WTC11 (cell line): Measurements from ENCODE around the gene NLGN4X. TPM values are rescaled to one million over a fixed set of nuclear protein-coding genes. Genes with fewer than 3 reads are reported as not detected.

Experiments used
- ATAC-seq: fragments of 200-7000 bp; cut with Tn5 transposase; 2 replicates; pipeline ENCODE4 v1.10.0; 2021; ENCODE audit warnings: mild to moderate bottlenecking, moderate library complexity
- CTCF ChIA-PET: fragments of 300-600 bp; sonication (Branson Sonifier 250); formaldehyde crosslinking; loops from one replicate; lab custom pipeline; 2021; ENCODE audit warnings: antibody characterized with exemption; lab: Charles Lee
- POLR2A ChIA-PET: fragments of 350-600 bp; sonication (Branson Sonifier 250); formaldehyde crosslinking; loops from one replicate; lab custom pipeline; 2021; ENCODE audit warnings: antibody characterized with exemption; lab: Charles Lee
- DNase-seq: peaks from one replicate; pipeline ENCODE4 v3.0.0; 2021; ENCODE audit warnings: low spot score
- H3K27ac Mint-ChIP-seq: 2 replicates; pipeline ENCODE4 v1.8.0; 2021; ENCODE audit warnings: mixed read lengths
- H3K27me3 Mint-ChIP-seq: 2 replicates; pipeline ENCODE4 v1.8.0; 2021; ENCODE audit warnings: low read depth, mild to moderate bottlenecking, moderate library complexity, mixed read lengths
- H3K36me3 Mint-ChIP-seq: 2 replicates; pipeline ENCODE4 v1.8.0; 2021; ENCODE audit warnings: mixed read lengths
- H3K4me1 Mint-ChIP-seq: 2 replicates; pipeline ENCODE4 v1.8.0; 2022; ENCODE audit warnings: mixed read lengths
- H3K4me3 Mint-ChIP-seq: 2 replicates; pipeline ENCODE4 v1.8.0; 2021; ENCODE audit warnings: mild to moderate bottlenecking, moderate library complexity, mixed read lengths
- H3K9me3 Mint-ChIP-seq: 2 replicates; pipeline ENCODE4 v1.8.0; 2021; ENCODE audit warnings: mixed read lengths
- AFF4 ChIP-seq: sonication (generic); formaldehyde crosslinking; IDR thresholded peaks from 2 replicates; pipeline ENCODE4 v1.8.1; 2023; ENCODE audit warnings: mild to moderate bottlenecking, missing genetic modification reagents, borderline replicate concordance
- CREB1 ChIP-seq: sonication (generic); formaldehyde crosslinking; IDR thresholded peaks from 2 replicates; pipeline ENCODE4 v1.8.0; 2023; ENCODE audit warnings: mild to moderate bottlenecking, missing genetic modification reagents
- CTCF ChIP-seq: fragments of 200-600 bp; IDR thresholded peaks from 2 replicates; pipeline ENCODE4 v1.8.0; 2022; ENCODE audit warnings: antibody characterized with exemption
- EMX1 ChIP-seq: fragments of 250-450 bp; sonication (Bioruptor Pico); IDR thresholded peaks from 2 replicates; pipeline ENCODE4 v1.8.0; 2021; ENCODE audit warnings: mild to moderate bottlenecking
- FOXP1 ChIP-seq: sonication (generic); formaldehyde crosslinking; IDR thresholded peaks from 2 replicates; pipeline ENCODE4 v1.8.0; 2022; ENCODE audit warnings: missing genetic modification reagents, mild to moderate bottlenecking, moderate library complexity, borderline replicate concordance
- GABPB1 ChIP-seq: sonication (generic); formaldehyde crosslinking; IDR thresholded peaks from 2 replicates; pipeline ENCODE4 v1.8.1; 2023; ENCODE audit warnings: mild to moderate bottlenecking, missing genetic modification reagents
- HMGA2 ChIP-seq: fragments of 250-450 bp; sonication (Bioruptor Pico); IDR thresholded peaks from 2 replicates; pipeline ENCODE4 v1.4.0; 2021; ENCODE audit warnings: mild to moderate bottlenecking, moderate library complexity
- NFYB ChIP-seq: sonication (generic); formaldehyde crosslinking; conservative IDR thresholded peaks from 2 replicates; pipeline ENCODE4 v1.8.0; 2022; ENCODE audit warnings: low read depth, missing genetic modification reagents
- NR2C2 ChIP-seq: sonication (generic); formaldehyde crosslinking; IDR thresholded peaks from 2 replicates; pipeline ENCODE4 v1.8.0; 2022; ENCODE audit warnings: mild to moderate bottlenecking, missing genetic modification reagents
- NR3C1 ChIP-seq: sonication (generic); formaldehyde crosslinking; conservative IDR thresholded peaks from 2 replicates; pipeline ENCODE4 v1.8.1; 2023; ENCODE audit warnings: low read depth, mild to moderate bottlenecking, missing genetic modification reagents
- PREB ChIP-seq: sonication (generic); formaldehyde crosslinking; IDR thresholded peaks from 2 replicates; pipeline ENCODE4 v1.8.1; 2022; ENCODE audit warnings: mild to moderate bottlenecking, missing genetic modification reagents, moderate library complexity, borderline replicate concordance
- ZNF121 ChIP-seq: sonication (generic); formaldehyde crosslinking; IDR thresholded peaks from 2 replicates; pipeline ENCODE4 v1.8.0; 2023; ENCODE audit warnings: missing genetic modification reagents
- ZNF138 ChIP-seq: sonication (generic); formaldehyde crosslinking; conservative IDR thresholded peaks from 2 replicates; pipeline ENCODE4 v1.8.1; 2022; ENCODE audit warnings: mild to moderate bottlenecking, moderate library complexity, missing genetic modification reagents
- ZSCAN18 ChIP-seq: fragments of 250-450 bp; sonication (Bioruptor Pico); IDR thresholded peaks from 2 replicates; pipeline ENCODE4 v2.1.2; 2022; ENCODE audit warnings: mild to moderate bottlenecking, moderate library complexity
- total RNA-seq: library from RNA; stranded (reverse); gene quantifications from 3 replicates; pipeline ENCODE4 v1.2.3, GENCODE V29; 2021
- TF ChIP-seq, protein P1 (sequence below): sonication (generic); formaldehyde crosslinking; IDR thresholded peaks from 2 replicates; pipeline ENCODE4 v1.8.1; 2023; ENCODE audit warnings: mild to moderate bottlenecking, moderate library complexity, missing genetic modification reagents
- TF ChIP-seq, protein P2 (sequence below): sonication (generic); formaldehyde crosslinking; IDR thresholded peaks from 2 replicates; pipeline ENCODE4 v1.8.1; 2023; ENCODE audit warnings: mild to moderate bottlenecking, missing genetic modification reagents
- TF ChIP-seq, protein P3 (sequence below): sonication (generic); formaldehyde crosslinking; IDR thresholded peaks from 2 replicates; pipeline ENCODE4 v1.8.1; 2022; ENCODE audit warnings: missing genetic modification reagents, borderline replicate concordance
- TF ChIP-seq, protein P4 (sequence below): sonication (generic); formaldehyde crosslinking; IDR thresholded peaks from 2 replicates; pipeline ENCODE4 v1.8.0; 2022; ENCODE audit warnings: mild to moderate bottlenecking, missing genetic modification reagents

The NLGN4X gene
- total RNA-seq, 1 experiment from 2014 or later: 53.8 TPM

DNA sequence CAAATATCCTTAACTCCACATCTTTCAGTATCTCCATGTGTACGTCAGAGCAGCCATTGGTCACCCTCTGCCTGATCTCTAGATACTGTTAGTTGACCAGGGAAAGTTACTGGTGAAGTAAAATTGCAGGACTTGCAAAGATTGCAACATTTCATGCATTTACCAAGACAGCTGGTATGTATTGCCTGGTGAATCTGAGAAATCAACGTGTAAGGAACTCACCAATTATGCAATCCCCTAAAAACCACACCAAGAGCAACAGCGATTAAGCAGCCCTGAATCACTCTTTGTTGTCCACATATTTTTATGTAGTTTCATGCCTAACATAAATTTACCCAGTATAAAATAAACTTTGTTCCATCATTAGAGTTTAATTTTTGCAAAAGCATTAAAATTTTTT lies 271.2 kb downstream of the NLGN4X start (continued):
- TF ChIP-seq NR3C1: no peak
- no peak for TF ChIP-seq FOXP1
- TF ChIP-seq EMX1 (CRISPR knock-in tag): no peak
- TF ChIP-seq, protein P1, sequence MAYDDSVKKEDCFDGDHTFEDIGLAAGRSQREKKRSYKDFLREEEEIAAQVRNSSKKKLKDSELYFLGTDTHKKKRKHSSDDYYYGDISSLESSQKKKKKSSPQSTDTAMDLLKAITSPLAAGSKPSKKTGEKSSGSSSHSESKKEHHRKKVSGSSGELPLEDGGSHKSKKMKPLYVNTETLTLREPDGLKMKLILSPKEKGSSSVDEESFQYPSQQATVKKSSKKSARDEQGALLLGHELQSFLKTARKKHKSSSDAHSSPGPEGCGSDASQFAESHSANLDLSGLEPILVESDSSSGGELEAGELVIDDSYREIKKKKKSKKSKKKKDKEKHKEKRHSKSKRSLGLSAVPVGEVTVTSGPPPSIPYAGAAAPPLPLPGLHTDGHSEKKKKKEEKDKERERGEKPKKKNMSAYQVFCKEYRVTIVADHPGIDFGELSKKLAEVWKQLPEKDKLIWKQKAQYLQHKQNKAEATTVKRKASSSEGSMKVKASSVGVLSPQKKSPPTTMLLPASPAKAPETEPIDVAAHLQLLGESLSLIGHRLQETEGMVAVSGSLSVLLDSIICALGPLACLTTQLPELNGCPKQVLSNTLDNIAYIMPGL (CRISPR knock-in tag): no peak
- TF ChIP-seq NR2C2: no peak

DNA sequence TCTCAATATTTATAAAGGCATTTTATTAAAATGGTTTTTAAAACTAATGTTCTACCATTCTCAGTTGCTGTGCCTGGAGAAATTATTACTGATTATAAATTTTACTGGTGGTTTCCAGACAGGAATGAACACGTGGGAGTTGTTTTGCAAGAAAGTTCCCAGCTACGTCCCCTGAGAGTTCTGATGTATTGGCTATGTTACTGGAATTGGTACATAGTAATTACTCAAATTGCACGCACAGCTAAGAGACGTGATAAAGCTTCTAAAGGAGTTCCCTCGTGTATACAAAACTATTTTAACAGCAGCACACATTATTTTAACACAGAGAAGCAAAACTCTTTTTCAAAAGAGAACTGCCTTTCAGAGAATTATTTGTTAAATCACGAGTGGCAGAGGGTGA lies 292.2 kb downstream of the NLGN4X start:
- CTCF ChIA-PET: no interaction called here
- ATAC-seq: no peak
- no peak for TF ChIP-seq ZNF138 (CRISPR knock-in tag)
- TF ChIP-seq, all 79 proteins: peak for 0
- H3K9me3 Mint-ChIP-seq: no peaks in the 10 kb centered on the region
- no peaks in the 10 kb centered on the region for H3K36me3 Mint-ChIP-seq
- DNase-seq: no peak
- peaks cover 5% of the 10 kb centered on the region for H3K4me1 Mint-ChIP-seq
- no peak overlapping the region for H3K4me3 Mint-ChIP-seq
- no peak overlapping the region for H3K27ac Mint-ChIP-seq
- POLR2A ChIA-PET: no interaction called here
- no peaks in the 10 kb centered on the region for H3K27me3 Mint-ChIP-seq

DNA sequence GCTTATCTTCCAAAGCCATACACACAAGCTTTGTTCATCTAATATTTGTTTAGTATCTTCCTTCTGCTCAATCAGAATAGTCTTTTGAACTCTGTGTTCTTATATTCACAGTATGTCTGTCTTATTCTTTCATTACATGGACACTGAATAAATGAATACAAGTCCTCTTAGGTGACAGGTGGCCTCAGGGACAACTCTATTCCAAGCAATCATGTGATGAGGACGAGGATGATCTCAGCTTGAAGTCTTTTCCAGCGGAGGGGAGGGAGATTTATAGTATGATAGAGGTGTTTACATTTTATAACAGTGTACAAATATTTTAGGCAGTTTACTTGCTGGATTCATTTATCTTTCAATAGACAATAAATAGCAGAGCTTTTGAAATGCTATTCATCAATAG lies 300.4 kb downstream of the NLGN4X start:
- Mint-ChIP-seq H3K27me3 (no peaks in the 10 kb centered on the region), H3K27ac (no peak overlapping the region), H3K9me3 (peaks cover 4% of the 10 kb centered on the region; the same call in 1 of the 2 replicates), H3K4me3 (no peak overlapping the region), H3K4me1 (peaks cover 9% of the 10 kb centered on the region), H3K36me3 (no peaks in the 10 kb centered on the region)
- TF ChIP-seq AFF4 (CRISPR knock-in tag) (no peak), NFYB (CRISPR knock-in tag) (no peak), CREB1 (CRISPR knock-in tag) (no peak), PREB (no peak), NR3C1 (no peak), ZSCAN18 (CRISPR knock-in tag) (no peak), NR2C2 (no peak), CTCF (no peak), ZNF121 (CRISPR knock-in tag) (no peak), GABPB1 (no peak), HMGA2 (CRISPR knock-in tag) (no peak)
- TF ChIP-seq, protein P2, sequence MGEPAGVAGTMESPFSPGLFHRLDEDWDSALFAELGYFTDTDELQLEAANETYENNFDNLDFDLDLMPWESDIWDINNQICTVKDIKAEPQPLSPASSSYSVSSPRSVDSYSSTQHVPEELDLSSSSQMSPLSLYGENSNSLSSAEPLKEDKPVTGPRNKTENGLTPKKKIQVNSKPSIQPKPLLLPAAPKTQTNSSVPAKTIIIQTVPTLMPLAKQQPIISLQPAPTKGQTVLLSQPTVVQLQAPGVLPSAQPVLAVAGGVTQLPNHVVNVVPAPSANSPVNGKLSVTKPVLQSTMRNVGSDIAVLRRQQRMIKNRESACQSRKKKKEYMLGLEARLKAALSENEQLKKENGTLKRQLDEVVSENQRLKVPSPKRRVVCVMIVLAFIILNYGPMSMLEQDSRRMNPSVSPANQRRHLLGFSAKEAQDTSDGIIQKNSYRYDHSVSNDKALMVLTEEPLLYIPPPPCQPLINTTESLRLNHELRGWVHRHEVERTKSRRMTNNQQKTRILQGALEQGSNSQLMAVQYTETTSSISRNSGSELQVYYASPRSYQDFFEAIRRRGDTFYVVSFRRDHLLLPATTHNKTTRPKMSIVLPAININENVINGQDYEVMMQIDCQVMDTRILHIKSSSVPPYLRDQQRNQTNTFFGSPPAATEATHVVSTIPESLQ (CRISPR knock-in tag): no peak
- TF ChIP-seq, protein P3, sequence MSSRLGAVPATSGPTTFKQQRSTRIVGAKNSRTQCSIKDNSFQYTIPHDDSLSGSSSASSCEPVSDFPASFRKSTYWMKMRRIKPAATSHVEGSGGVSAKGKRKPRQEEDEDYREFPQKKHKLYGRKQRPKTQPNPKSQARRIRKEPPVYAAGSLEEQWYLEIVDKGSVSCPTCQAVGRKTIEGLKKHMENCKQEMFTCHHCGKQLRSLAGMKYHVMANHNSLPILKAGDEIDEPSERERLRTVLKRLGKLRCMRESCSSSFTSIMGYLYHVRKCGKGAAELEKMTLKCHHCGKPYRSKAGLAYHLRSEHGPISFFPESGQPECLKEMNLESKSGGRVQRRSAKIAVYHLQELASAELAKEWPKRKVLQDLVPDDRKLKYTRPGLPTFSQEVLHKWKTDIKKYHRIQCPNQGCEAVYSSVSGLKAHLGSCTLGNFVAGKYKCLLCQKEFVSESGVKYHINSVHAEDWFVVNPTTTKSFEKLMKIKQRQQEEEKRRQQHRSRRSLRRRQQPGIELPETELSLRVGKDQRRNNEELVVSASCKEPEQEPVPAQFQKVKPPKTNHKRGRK (CRISPR knock-in tag): no peak
- TF ChIP-seq, protein P4, sequence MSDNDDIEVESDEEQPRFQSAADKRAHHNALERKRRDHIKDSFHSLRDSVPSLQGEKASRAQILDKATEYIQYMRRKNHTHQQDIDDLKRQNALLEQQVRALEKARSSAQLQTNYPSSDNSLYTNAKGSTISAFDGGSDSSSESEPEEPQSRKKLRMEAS (CRISPR knock-in tag): no peak
- CTCF ChIA-PET: interaction anchor here (1.7 kb wide), 1 partner anchor 13 kb away, joined by 5 read pairs; no protein-coding TSS in a partner anchor
- DNase-seq (no peak), ATAC-seq (no peak)
- POLR2A ChIA-PET: no interaction called here
